Skin epidermis (tissue), 12 donors: ENCODE measurements around the gene MAP7.
A peak's percentile ranks its signal among the peaks of the same experiment; 100 is the strongest.
"Not testable (repeated sequence)": the region's sequence is repeated elsewhere in the genome, so short reads cannot be mapped to it uniquely, and the experiment has no call there.

Experiments
- H3K27ac ChIP-seq, 21 experiments: fragments of 200-600 bp; sonication (generic) in 11 of 21; one replicate each; pipeline ENCODE4 v1.5.0; 2020; ENCODE audit warnings: mild to moderate bottlenecking in 3 of 21, inconsistent platforms in 2 of 21, moderate library complexity in 2 of 21
- H3K4me3 ChIP-seq, 7 experiments: fragments of 200-600 bp; sonication (generic) in 2 of 7; one replicate each; pipeline ENCODE4 v1.5.0; 2020; ENCODE audit warnings: inconsistent platforms in 2 of 7, mild to moderate bottlenecking in 2 of 7, moderate library complexity in 1 of 7

The MAP7 gene

GRCh38 chr6:136550330-136551071 is at the start of gene MAP7:
Gene MAP7 (minus strand): TSS chr6:136550422. CDS start chr6:136550408, 14 bp downstream.
- H3K27ac ChIP-seq: peak within 1 kb of the TSS; percentile 39 to 95 (median 77)
- H3K4me3 ChIP-seq: peak within 1 kb of the TSS; percentile 52 to 73 (median 64)

GRCh38 chr6:136599329-136600011 is 49.2 kb upstream of the MAP7 start:
- Histone ChIP-seq H3K4me3 (no peak overlapping the region), H3K27ac (peak overlapping the region in 1 of 21 experiments; percentile 6)

GRCh38 chr6:136598048-136598447 is 47.8 kb upstream of the MAP7 start:
- Histone ChIP-seq H3K27ac (no peak overlapping the region), H3K4me3 (no peak overlapping the region)

- Histone ChIP-seq H3K27ac (peak overlapping the region in 10 of 21 experiments; percentile 5 to 75 (median 53)), H3K4me3 (no peak overlapping the region)
Observed at GRCh38 chr6:136594671-136595070, 44.4 kb upstream of the MAP7 start.

- Histone ChIP-seq H3K27ac (peak overlapping the region in 14 of 21 experiments; percentile 5 to 75 (median 46)), H3K4me3 (no peak overlapping the region)
Observed at GRCh38 chr6:136593748-136594490, 43.7 kb upstream of the MAP7 start.

- H3K4me3 ChIP-seq: no peak overlapping the region
- peak overlapping the region in 9 of 21 experiments; percentile 11 to 75 (median 48) for H3K27ac ChIP-seq
Observed at GRCh38 chr6:136592930-136593673, 42.9 kb upstream of the MAP7 start.

- Histone ChIP-seq H3K27ac (no peak overlapping the region), H3K4me3 (no peak overlapping the region)
Observed at GRCh38 chr6:136591617-136592016, 41.4 kb upstream of the MAP7 start.

GRCh38 chr6:136590846-136591245 is 40.6 kb upstream of the MAP7 start:
- H3K4me3 ChIP-seq, H3K27ac ChIP-seq: not testable (repeated sequence)

- H3K4me3 ChIP-seq: no peak overlapping the region
- H3K27ac ChIP-seq: no peak overlapping the region
Observed at GRCh38 chr6:136587527-136587926, 37.3 kb upstream of the MAP7 start.

GRCh38 chr6:136586295-136586694 is 36.1 kb upstream of the MAP7 start:
- Histone ChIP-seq H3K4me3 (no peak overlapping the region), H3K27ac (peak overlapping the region in 1 of 21 experiments; percentile 4)

GRCh38 chr6:136585523-136585922 is 35.3 kb upstream of the MAP7 start:
- H3K27ac ChIP-seq, H3K4me3 ChIP-seq: not testable (repeated sequence)

GRCh38 chr6:136584290-136584689 is 34.1 kb upstream of the MAP7 start:
- H3K4me3 ChIP-seq: not testable (repeated sequence)
- H3K27ac ChIP-seq: peak overlapping the region in 2 of 21 experiments; percentile 59 to 60

GRCh38 chr6:136582711-136583471 is 32.7 kb upstream of the MAP7 start:
- peak overlapping the region in 8 of 21 experiments; percentile 13 to 60 (median 38) for H3K27ac ChIP-seq
- H3K4me3 ChIP-seq: no peak overlapping the region

GRCh38 chr6:136579800-136580199 is 29.6 kb upstream of the MAP7 start:
- Histone ChIP-seq H3K4me3 (no peak overlapping the region), H3K27ac (no peak overlapping the region)

- Histone ChIP-seq H3K4me3 (no peak overlapping the region), H3K27ac (no peak overlapping the region)
Observed at GRCh38 chr6:136576821-136577220, 26.6 kb upstream of the MAP7 start.

GRCh38 chr6:136571496-136571895 is 21.3 kb upstream of the MAP7 start:
- Histone ChIP-seq H3K4me3 (no peak overlapping the region), H3K27ac (no peak overlapping the region)

GRCh38 chr6:136571065-136571464 is 20.8 kb upstream of the MAP7 start:
- no peak overlapping the region for H3K4me3 ChIP-seq

GRCh38 chr6:136568129-136568528 is 17.9 kb upstream of the MAP7 start:
- H3K27ac ChIP-seq: no peak overlapping the region

More at GRCh38 chr6:136571065-136571464, 20.8 kb upstream of the MAP7 start:
- H3K27ac ChIP-seq: no peak overlapping the region

GRCh38 chr6:136567688-136568087 is 17.5 kb upstream of the MAP7 start:
- H3K4me3 ChIP-seq: no peak overlapping the region
- no peak overlapping the region for H3K27ac ChIP-seq

More at GRCh38 chr6:136568129-136568528, 17.9 kb upstream of the MAP7 start:
- H3K4me3 ChIP-seq: no peak overlapping the region
